HCEC 1CT (cell line): ENCODE measurements around the gene GSTO1.
A peak's percentile ranks its signal among the peaks of the same experiment; 100 is the strongest.

ENCODE experiments used
- DNase-seq: peaks from one replicate; pipeline ENCODE4 v3.0.0-alpha.2; 2017

The GSTO1 gene

DNA sequence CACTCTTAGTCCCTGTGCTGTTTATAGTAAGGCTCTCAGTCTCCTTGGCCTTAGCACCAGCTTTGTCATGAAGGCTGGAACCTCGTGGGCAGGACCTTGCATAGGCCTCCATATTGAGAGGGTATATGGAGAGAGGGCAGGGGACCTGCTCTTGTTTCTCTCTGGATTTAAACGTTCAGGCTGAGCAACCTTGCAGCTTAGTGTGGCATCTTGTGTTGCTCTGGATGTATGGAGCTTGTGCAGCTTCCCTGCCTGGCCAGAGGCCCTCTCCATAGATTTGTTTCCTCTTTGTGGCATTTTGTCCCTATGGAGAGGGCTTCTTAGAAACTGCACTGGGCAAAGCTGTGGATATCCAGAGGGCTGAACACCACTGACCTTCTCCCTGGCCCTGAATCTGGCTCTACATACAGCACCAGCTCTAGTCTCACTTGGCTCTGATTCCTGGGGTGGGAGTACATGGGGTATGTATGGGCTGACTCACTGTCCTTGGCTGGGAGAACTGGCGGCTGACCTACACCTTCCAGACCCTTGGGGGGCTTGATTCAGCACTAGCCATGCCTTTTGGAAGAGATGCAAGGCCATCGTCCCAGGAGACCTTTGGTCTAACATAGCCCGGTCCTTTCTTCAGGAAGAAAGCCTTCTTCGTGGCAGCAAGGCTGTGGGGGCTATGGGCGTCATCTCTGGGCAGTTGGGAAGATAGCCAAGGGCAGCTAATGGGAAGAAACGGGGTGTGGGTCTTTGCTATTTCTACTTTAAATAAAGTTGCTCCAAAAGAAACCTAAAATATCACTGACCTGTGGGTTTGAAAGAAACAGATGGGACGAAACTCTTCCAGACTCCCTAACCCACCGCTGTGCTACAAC lies 53.1 kb downstream of the GSTO1 start:
- DNase-seq = no peak

DNA sequence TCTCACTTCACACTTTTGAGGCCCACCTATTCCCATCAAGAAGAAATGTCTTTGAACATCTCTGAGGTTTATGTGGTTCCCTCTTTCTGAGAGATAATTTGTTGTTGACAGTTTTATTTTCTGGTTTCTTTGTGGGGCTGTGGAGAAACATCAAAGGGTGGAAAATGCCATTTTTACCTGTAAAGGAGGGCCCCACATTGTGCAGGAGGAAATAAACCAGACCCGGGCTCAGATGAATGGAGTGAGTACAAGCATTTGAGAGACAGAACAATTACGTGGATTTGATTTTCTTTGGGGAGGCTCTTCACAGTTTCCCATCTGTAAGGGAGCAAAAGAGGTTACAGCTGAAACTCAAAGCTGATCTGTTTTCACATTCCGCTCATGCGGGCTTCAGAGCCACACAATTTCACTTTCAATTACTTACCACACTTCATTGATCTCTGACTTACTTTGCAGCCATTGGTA lies 53.8 kb downstream of the GSTO1 start:
- DNase-seq = no peak

DNA sequence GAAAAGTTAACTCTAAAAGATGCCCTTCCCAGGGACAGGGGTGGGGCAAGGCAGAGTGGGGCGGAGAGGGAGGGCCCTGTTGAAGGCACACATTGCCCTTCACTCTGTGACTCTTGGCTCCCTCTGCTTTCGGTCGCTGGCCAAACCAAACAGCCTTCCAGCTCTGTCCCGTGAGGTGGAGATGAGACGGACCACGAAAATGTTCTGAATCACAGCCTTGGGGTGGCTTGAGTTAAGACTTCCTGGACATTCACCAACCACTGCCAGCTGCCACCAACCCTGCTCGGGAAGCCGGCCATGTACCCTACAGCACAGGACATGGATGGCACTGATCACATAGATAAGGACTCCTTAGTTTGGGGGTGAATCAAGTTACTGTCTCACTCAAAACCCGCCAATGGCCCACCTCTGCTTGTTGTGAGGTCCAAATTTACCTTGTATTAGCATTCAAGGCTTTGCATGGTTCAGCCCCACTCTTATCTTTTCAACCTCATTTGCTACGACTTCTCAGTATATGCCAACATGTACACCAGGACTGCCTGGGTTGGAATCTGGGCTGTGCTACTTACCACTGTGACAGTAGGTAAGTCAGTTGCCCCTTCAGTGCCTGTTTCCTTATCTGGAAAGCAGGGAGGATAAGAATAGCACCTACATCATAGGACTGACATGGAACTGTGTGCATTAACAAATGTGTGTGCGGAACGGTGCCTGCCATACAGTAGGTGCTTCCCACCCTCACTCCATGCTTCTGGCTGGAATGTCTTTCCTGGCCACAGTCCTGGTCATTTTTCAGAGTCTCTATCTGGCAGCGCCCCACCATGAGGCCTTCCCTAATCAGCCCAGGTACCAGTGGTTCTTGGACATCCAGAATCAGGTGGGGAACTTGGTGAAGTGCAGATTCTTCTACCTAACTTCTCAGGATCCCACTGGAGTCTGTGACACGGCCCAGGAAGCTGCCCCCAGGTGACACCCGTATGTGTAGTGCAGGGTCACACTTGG lies 55.6 kb downstream of the GSTO1 start:
- DNase-seq = peak; percentile 86

DNA sequence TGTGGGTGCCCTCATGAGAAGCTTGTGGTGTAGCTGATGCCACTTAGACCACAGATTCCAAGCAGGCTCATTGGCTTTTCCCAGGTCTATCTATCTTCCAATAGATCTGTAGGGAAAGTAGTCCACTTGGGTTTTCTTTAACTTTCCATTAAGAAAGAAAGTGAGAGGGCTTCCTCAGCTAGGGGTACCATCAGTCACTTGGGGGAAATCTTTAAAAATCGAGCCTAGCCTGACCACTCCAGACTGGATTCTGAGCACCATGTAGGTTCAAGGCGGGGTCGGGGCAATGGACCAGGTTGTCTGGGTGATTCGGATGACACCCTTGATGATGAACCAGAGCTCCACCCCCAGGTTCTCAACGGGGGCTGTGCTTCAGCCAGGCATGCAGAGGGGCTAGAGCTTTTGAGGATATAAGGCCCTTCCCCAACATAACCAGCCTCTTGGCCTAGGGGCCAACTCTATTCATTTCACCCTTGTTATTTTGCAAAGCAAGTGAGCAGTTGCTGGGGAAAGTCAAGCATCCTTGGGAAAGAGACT lies 56.6 kb downstream of the GSTO1 start:
- DNase-seq = no peak

DNA sequence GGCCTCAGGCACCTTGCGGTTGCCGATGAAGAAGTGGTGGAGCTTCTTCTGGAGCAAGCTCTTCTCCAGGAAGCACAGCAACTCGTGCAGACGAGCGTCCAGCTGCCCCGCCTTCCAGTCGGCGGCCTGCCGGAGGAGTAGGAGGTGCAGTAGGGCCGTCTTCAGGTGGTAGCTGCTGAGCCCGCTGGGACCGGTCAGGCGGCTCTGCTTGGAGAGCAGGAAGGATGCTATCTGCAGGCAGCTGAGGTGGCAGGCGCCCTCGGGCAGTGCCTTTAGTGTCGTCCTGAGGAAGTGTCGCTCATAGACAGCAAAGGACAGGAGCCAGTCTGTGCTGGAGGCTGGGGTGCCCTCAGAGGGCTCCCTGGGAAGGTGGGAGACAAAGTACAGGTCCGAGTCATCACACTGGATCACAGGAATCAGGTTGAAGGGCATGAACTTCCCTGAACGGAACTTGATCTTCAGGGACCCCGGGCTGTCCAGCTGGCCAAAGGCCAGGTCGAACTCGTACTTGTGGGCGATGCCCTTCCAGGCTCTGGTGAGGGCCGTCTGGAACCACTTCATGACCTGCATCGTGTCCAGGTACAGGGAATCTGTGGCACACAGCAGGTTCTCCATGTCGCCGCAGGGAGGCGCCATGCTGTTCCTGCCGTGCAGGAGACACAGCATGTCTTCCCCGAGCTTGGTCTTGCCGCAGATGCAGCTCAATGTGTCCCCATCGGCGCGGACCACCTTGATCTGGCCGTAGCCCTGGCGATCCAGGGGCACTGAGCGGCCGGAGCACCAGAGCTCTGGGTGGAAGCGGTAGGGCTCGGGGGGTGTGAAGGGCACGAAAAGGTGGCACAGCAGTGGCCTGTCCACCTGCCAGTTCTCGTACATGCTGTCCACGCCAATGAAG lies 60.1 kb downstream of the GSTO1 start:
- no peak for DNase-seq

DNA sequence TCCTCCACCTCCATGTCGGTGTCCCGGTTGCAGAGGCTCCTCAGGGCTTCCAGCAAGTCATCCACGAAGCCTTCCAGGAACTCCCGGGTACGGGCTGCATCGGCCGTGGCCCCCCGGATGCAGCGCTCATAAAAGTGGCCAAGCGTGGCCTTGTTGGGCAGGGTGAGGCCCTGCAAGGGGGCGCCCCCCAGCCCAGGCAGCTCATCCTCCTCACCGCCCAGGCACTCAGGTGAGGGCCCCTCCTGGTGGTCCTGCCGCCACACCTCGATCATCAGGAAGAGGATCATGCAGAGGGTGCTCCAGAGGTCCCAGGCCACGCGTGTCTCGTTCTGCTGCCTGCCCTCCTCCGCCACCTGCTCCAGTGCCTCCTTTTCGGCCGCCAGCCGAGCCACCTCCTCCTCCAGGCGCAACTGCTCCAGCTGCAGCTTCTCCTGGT lies 60.8 kb downstream of the GSTO1 start:
- no peak for DNase-seq

DNA sequence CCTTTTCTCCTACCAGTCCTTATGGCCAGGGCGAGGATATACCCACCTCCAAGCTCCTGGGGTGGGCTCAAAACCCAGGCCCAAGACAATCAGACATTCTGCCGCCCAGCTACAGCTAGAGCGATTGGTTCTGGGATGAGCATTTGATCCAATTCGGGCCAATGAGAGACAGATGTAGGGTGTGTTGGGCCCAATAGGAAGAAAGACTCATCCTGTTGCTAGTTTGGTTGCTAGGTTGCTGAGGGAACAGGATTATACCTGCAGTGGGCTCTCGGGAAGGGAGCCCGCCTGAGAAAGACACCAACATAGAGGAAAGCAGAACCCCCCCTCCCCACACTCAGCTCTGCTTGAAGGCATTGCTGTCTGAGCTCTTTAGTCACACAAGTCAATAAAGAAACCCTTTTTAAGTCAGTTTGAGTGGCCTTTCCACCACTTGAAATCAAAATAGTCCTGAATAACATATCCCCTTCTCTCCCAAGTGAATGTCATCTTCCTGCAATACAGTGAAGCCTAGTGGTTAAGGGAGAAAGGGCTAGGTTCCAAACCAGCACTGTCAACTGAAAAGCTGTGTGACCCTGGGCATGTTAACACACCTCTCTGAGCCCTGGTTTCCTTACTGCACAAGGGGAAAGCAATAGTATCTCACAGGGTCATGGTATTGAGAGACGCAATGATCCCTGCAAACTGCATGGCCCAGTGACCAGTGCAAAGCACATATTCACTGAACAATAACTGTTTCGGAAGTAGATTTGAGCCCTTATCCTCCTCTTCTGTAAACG lies 61.8 kb downstream of the GSTO1 start:
- no peak for DNase-seq
